ENCODE data around the gene LINC00237.

The LINC00237 gene

DNA sequence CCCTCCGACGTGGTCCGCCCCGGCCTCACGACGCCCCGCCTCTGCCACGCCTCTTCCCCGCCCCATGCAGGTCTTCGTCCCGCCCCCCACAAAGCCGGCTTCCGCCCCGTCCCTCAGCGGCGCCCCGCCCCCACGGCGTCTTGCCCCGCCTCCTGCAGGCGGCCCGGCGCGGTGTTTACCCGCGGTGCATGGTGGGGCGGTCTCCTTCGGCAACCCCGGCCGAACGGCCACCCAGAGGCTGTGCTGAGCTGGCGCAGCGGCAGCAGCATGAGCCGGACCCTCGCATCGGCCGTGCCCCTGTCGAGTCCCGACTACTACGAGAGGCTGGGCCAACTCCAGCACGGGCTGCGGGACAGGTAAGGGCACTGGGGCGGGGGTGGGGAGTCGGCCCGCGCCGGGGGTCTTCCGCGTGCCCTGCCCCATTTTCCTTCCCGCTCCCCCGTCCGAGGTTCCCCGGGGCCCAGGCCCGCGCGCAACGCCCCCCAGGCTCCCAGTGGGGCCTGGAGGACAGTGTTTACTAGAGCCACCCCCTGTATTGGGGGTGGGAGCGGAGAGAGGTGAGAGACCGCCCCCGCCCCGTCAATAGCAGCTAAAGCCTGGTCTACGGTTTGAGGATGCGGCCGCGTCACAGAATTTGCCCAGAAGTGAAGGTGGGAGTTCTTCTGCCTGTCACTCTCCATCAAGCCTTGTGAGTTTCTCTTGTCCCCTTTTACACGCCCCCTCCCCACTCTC lies 19.9 kb upstream of the LINC00237 start, which contains the start of gene KIZ:
TSS of gene KIZ (plus strand) at position 234 of the 732 bp plus-strand sequence. CDS start at position 268, 34 bp downstream.
- peak; percentile 96 for DNase-seq (ENCODE audit: low read depth, low spot score)

DNA sequence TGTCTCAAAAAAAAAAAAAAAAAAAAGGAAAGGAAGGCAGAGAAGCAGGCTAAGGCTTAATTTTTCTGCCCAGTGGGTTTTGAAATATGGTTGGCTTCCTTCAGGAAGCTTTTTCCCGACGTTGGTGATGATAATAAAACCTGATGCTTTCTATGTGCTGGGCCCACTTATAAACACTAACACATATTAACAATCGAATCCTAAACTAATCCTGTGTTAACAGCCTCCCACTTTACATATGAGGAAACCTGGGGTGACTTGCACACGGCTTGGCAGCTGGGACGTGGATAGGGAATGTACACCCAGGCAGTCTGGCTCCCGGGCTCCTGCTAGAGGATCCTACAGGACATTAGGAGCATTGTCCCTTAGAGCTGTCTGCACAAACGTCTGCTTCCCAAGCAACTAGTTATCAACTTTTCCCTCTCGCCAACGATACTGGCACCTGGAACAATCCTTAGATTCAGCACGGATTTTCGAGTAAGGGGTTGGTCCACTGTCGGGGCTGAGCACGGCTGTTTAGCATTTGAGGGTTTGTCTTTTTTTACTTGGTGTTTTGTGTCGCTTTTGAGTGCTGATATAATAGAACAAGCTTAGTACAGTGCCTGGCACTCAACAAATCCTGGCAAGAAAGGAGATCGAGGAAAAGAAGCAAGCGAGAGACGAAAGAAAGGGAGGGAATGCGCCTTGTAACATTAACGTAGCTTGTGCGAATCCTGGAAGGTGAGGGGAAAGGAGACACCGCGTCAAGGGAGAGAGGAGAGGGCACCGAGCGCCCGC lies 19.1 kb upstream of the LINC00237 start:
- no peak for DNase-seq (ENCODE audit: low read depth, low spot score)

DNA sequence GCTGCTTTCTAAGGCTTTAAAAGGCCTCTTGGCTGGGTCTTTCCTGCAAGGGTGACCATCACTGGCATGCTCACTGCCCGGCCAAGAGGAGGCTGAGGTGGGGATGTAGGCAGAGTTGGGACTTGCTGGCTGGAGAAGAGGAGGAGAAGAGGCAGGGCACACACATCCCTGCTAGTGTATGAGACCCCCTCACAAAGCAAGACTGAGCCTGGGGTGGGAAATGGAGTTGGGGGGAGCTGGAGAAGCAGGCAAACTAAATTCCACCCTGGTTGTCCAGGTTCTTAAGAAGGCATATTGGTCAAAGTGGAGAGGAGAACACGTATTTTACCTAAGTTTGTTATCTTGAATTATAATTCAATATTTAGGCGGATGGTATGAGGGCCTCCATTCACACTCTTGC lies 18.0 kb upstream of the LINC00237 start:
- DNase-seq (ENCODE audit: low read depth, low spot score): no peak

DNA sequence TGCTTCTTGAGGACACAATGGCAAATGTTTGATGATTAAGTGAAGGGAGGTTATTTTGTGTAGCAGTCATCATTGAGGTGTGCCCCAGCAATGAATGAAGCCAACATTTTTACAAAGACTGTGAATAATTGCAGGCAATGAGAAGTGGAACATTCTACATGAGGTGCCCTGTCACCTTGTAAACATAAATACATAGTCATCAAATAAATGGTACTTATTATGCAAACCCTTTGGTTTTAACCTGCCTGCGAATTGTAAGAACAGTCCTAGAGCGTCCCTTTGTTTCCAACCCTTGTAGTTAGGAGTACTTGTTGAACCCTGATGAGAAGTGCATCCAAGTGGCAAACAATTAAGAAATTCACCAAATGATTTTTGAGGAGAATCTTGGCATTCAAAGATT lies 12.6 kb upstream of the LINC00237 start:
- DNase-seq (ENCODE audit: low read depth, low spot score): no peak

DNA sequence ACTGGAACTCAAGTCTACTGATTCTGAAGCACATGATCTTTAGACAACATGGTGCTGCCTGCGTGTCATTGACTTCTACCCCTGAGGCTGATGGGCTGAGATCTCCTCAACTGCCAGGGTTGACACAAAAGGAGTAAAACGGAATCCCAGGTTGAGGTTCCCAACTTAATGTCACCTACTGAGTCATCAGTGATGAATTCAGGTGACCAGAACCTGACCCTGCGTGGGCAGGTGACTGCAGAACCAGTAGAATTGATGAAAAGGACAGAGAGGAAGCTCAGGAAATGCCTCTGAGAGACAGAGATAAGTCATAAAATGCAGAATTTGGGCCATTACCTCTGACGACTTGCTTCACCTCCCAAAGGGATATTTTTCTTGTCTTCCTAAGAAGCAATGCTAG lies 12.0 kb upstream of the LINC00237 start:
- no peak for DNase-seq (ENCODE audit: low read depth, low spot score)

DNA sequence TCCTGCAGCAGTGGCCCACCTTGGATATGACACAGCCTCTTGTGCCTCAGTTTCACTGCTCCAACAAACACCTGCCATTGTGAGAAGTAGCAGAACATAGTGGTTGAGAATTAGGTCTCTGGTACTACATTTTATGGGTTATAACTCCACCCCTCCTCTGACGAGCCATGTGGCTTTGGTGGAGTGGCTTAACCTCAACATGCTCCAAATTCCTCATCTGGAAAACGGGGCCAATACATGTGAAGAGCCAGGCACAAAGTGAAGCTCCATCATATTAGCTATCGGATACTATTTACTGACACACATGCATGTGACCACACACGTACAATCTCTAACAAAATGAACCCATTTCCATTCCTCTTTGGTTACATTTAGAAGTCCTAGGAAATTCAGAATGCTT lies 11.4 kb upstream of the LINC00237 start:
- no peak for DNase-seq (ENCODE audit: low read depth, low spot score)

DNA sequence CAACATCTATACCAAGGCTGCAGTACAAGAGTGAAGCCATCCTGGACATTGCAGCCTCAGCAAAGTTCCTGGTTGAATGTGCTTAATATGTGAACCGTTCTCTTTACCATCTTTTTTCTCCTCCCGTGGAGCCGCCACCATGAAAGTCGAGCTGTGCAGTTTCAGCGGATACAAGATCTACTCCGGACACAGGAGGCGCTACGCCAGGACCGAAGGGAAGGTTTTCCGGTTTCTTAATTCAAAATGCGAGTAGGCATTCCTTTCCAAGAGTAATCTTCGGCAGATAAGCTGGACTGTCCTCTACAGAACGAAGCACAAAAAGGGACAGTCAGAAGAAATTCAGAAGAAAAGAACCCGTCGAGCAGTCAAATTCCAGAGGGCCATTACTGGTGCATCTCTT lies 8.4 kb upstream of the LINC00237 start:
- no peak for DNase-seq (ENCODE audit: low read depth, low spot score)

DNA sequence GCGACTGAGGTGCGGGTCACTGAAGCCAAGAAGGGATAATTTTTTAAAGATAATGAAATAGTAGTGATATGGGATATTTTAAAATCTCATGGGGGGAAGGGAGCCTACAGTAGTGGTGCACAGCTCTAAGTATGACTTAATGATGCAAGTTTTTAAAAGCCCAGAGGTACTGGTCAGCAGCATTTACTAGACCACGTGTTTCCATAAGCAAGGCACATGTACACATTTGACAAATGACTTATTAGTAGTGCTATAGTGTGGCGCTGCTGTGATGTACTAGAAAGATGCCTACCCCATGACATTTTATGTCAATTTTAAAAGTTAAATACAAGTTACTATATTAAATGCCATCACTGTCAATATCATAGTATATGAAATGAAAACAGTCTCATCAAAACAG lies 7.5 kb upstream of the LINC00237 start:
- no peak for DNase-seq (ENCODE audit: low read depth, low spot score)

DNA sequence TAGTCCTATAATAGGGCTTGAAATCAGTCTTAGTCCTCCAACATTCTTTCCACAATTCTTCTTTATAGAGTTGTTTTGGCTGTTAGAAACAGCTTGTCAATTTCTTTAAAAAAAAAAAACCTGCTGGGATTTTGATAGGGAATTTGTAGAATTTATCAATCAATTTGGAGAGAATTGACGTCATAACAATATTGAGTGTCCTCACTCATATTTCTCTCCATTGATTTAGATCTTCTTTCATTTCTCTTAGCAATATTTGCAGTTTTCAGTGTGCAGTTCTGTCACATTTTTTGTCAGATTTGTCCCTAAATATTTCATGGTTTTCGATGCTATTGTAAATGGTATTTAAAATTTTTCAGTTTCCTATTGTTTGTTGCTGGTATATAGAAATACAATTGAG lies 5.3 kb upstream of the LINC00237 start:
- DNase-seq (ENCODE audit: low read depth, low spot score): no peak

DNA sequence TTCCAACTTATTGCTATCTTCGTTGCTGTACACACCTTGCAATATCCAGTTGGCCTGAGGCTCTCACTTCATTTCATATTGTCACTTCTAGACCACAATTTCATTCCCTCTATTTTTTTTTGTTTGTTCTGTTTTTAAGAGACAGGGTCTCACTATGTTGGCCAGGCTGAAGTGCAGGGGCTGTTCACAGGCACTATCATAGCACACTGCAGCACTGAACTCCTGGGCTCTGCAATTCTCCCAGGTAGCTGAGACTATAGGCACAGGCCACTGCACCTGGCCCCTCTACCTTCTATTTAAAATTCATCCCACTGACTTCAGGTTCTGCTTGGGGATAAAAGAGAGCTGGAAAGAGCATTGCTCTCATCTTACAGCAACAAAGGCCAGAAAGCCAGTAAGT lies 4.7 kb upstream of the LINC00237 start:
- no peak for DNase-seq (ENCODE audit: low read depth, low spot score)

DNA sequence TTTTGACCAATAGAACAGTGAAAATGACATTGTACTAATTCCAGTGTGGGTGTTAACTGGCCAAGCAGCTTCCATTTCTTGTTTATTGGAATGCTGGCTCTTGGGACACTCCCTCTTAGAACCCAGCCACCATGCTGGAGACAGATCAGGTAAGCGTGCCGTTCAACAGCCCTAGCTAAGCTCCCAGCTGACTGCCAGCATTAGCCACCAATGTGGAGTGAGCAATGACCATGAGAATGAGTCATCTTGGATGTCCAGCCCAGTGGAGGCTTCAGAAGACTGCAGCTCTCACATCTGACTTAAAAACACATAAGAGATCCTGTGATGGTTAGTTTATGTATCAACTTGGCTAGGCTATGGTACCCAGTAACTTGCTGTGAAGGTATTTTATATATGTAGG lies 3.0 kb upstream of the LINC00237 start:
- no peak for DNase-seq (ENCODE audit: low read depth, low spot score)

DNA sequence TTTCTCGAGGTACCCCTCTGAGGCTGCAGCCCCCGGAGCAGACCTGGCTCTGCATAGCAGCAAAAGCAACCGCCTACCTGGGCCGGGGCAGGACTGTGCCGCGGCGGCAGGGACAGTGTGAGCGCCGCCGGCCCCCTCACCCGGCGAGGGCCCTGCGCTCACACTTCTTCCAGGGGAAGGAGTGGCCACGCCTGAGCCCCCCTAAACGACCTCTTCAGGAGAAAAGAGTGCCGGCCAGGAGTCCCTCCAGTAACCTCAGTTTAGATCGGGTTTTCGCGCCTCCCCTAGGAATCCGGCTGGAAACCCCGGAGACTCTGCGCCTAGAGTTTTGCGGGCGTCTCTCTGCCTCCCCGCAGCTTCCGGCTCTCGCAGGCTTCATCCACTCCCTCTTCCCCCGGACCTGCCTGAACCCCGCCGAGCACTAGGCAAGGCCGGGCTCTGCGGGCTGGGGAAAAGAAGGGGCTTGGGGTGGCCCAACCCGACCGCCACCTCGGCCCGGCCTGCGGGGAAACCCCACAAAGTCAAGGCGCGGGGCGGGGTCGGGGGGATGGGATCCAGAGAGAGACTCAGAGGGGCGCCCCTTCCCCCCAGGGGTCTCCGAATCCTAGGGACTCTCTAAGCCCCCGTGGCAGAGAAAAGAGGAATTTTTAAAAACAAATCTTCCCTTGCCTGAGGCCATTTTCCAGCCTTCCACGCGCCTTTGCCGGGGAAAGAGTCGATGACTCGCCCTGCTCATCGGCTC lies 558 bp downstream of the LINC00237 start:
- DNase-seq (ENCODE audit: low read depth, low spot score): no peak

DNA sequence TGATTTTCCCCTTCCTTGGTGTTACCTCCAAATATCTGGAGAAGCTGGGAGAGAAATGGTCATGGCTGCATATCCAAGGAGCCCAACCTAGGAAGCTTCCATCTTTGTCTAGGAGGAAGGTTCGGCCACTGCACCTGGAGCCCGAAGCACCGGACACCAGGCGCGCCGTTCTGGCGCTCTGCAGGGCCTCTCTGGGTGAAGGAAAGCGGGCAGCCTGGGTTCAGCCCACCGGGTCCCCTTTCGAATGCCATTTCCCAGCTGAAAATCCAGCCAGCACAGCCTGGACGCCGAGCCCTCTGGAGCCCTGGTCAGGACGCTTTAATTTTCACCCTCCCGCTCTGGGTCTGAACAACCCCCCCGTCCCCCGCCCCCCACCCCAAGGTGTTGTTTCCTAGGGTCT lies 1.2 kb downstream of the LINC00237 start:
- DNase-seq (ENCODE audit: low read depth, low spot score): no peak

DNA sequence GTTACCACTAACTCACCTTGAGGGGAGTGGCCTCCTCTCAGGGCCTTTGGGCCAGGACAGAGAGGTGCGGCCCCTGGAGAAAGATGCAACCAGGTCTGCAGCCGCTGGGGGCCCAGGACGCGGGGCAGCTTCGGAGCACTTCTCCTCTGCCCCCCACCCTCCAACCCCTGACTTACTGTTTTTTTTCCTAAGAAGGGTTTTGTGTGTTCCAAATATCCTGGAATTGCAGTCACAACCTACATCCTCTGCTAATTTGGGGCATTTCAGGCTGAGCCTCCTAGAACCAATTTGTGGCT lies 1.7 kb downstream of the LINC00237 start:
- no peak for DNase-seq (ENCODE audit: low read depth, low spot score)

DNA sequence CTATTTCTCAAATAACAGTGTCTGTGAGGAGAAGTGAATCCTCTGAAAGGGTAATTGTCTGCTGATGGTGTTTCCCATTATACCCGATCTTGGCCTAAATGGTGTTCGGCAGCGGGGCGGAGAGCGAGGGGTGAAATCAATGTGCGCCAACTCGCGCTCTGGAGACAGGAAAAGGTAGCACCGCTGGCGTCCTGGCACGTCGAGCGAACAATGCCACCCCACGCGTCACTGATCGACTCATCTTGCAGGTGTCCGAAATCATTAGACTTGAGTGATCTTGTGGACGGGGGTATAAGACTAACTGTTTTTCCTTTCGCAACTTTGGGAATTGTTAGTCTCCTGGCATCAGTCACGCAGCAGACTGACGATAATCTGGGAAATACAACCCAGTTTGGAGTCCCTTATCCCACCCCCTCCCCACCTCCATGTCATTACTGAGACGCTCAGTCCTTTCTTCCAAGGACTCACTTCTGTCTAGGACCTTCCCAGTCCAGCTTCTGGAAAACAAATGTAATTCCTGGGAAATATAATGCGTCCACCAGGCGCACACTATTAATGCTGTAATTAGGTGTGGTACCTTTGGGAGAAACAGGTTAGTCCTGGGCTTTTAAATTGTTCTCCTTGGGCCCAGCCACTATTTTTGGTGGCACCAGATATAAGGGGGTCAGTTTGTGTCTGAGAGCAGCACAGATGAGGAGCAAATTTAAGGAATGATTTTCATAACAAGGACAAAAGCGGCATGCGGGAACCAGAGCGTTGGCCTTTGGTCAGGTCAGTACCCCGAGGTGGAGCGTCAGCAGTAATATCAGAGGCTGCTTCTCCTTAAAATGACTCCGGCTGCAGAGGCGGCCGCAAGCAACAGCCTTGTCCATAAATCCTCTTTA lies 2.3 kb downstream of the LINC00237 start:
- DNase-seq (ENCODE audit: low read depth, low spot score): no peak

DNA sequence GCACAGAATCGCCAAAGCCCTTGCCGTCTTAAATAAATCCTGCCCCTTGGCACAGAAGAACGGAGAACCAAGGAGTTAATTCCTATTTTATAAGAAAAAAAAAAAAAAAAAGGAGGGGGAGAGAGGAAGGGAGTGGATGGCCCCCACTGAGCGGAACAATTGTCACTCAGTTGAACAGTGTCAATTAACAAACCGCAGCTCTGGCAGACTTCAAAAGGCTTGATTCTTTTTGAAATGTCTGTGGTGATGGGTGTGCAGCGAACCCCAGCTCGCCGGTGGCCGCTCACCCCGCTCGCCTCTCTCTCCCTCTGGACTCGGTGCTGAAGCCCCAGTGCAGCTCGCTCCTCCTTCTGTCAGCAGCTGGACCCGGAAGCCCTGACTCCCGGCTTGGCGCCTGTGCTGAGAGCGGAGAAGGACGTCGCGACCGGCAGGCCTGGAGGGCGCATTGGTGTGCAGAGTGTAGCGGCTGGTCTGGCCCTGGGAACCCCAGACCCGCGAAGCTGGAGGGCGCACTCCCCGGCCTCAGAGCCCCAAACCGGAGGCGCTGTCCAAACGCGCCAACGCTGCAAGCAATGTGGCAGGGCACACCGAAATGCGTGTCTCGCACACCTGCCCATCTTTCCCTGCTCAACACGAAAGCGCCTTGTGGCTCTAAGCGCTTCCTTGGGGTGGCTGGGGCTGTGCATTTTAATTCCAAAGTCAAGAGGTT lies 3.4 kb downstream of the LINC00237 start:
- no peak for DNase-seq (ENCODE audit: low read depth, low spot score)

DNA sequence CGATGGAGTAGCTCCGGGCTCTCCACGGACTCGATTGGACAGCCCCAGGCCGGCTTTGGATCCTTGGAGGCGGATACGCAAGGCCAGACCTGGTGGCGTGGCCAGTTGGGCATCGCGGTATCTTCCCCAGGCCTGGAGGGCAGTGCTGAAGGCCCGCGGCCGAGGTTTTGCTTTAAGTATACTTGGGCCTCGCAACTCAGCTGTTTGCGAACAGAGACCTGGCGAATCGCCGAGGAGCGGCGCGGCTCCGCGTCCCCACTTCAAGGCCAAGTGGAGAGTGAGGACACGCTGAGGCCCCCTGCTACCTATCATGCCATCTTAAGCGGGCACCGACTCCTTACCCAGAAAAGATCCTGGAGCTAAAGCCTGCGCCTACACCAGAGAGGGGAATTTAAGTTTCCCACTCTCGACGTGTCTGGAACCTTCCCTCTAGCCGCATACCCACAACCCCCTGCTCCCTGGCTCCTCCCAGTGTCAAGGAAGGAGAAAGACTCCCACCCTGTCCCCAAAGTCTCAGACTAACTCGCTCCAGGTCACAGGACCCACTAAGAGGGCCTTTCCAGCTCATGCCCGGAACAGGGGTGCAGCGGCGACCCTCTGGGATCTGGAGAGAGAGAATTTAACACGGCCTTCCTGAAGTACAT lies 4.1 kb downstream of the LINC00237 start:
- DNase-seq (ENCODE audit: low read depth, low spot score): no peak

DNA sequence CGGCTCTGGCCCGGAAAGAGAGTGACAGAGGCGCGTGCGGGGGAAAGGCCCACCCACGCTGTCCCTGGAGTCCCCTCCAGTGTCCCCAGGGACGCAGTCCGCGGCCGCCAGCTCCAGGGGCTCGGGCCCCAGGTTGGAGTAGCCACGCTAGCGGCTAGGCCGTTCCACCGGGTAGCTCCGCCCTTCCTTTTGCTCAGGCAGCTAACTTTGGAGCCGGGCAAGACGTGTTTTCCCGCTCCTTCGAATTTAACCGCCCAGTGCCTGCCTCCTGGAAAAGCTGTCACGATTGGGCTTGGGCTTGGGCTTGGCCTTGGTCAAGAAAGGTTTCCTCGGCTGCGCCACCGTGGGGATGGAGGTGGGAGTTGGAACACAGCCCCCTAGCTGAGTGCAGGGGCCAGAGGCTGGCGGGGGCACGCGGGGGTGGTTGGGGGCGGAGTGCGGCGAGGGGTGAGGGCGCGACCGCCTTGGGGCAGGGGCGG lies 4.7 kb downstream of the LINC00237 start:
- DNase-seq (ENCODE audit: low read depth, low spot score): no peak

DNA sequence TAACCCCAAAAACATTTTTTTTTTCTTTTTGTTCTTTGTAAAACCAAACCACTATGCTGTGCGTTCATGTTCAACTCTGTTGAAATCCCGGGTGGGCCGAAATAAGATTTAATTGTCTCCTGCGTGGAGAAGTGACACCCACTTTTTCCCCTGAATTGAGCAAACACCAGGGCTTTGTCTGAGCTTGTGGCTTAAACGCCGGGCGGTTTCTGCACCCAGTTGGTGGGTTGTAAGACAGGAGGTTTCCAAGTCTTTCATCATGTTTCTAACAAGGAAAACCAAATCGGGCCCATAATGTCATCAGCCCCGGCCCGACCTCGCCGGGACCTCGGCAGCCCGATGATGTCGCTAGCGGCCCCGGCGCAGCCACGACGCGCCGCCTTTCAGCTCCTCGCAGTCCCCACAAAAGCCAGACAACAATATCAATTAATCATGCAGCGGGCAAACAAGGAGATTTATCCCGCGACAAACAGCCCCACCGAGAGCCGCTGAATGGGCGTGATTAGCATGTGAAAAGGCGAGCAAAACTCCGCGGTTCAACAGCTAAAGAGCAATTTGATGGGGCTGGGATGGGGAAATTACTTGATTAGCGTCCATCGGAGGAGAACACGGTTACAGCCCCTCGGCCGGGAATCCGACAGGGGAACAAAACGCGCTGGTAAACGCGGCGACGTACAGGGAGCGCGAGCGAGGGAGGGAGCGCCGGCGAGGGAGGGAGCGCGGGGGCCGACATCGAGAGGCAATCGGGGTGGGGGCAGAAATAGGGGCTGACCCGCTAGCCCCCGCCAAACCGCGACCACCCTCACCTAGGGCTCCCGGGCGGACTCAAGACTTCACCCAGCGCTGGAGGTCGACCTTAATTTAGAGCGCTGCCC lies 5.3 kb downstream of the LINC00237 start:
- no peak for DNase-seq (ENCODE audit: low read depth, low spot score)

Measured in activated naive CD8-positive, alpha-beta T cell treated with anti-CD3 and anti-CD28 coated beads, Interleukin-2, amount 50 U/mL, for 16 hours (primary cell).